Measurements from ENCODE around the gene LRP1B.

GRCh38 chr2:142128105-142128504 is 2.7 kb downstream of the LRP1B start:
- TF ChIP-seq CTCF (IDR thresholded peaks at IDR 0.05 in 4 of 5, conservative IDR thresholded peaks at IDR 0.05 in 1 of 5), result no peak
- no peak for TF ChIP-seq POLR2A (IDR thresholded peaks at IDR 0.05)
